GM19043 (cell line): Measurements from ENCODE around the gene THADA.
A peak's percentile ranks its signal among the peaks of the same experiment; 100 is the strongest.
"Not testable (repeated sequence)": the region's sequence is repeated elsewhere in the genome, so short reads cannot be mapped to it uniquely, and the experiment has no call there.

Source experiments
- ATAC-seq: cut with Tn5 transposase; IDR thresholded peaks from one replicate; pipeline ENCODE4 v1.9.1; 2021; ENCODE audit warnings: low read depth; ENCODE audit not compliant: unreplicated experiment

THADA gene

DNA sequence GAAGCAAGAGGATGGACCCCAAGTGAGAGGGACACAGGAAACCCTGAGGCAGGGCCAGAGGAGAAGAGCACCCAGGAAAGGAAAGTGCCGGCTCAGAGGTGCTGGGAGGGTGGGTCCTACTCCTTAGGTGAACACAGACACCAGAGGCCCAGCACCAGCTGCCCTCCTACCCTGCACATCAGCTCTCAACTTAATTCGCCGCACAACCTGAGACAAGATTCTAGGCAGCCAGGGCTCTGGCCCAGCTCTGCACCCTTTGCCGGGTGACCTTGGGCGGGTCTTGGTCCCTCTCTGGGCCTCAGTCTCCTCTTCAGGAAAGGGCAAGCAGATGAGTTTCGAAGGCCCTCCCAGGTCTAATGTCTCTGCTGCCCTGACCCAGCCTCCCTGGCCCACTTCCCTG, 397.6 kb downstream of the THADA start:
- ATAC-seq: no peak

DNA sequence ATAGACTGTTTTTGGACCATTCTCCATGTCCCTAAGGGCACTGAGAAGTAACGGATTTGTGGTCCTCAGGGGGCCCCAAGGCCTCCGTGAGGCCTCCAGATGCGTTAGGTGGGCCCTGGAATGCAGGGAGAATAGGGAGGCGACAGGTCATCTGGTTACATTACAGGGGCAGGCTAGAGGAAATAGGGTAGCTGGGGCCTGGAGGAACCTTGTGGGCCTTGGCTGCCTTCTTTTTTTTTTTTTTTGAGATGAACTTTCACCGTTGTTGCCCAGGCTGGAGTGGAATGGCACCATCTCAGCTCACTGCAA, 398.3 kb downstream of the THADA start:
- ATAC-seq: no peak

DNA sequence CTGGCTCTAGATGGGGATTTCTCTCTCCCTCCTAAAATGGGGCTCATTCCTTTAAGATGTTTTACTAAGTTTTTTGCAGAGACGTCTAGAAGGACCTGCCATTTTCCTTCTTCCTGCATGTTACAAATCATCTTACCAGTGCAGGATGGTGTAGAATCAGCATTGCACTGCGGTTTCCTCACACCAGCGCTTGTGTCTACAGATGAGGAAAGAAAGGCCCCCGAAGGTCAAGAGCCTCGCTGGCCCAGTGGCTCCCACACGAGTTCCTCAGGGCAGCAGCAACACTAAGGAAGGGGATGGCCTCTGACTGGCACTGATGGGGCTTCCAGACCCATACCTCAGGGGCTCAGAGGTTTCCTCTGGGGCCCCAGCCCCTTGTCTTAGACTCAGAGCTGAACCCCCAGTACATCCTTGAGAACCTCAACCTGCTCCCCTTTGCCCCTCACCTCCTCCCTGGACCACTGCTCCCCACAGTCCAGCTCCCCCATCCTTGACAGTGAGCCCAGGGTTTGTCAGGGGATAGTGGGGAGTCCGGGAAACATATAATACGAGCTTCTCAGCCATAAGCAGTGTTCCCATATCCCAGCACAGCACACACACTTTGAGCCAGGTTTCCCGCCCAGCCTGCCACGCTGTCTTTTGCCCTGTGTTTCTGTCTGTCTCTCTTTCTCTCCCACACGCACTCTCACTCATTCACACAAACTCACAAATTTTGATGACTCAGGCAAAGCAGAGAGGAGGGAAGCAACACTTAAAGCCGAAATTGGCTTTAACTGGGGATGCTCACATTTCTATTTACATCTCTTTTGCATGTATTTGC, 398.9 kb downstream of the THADA start:
- no peak for ATAC-seq

DNA sequence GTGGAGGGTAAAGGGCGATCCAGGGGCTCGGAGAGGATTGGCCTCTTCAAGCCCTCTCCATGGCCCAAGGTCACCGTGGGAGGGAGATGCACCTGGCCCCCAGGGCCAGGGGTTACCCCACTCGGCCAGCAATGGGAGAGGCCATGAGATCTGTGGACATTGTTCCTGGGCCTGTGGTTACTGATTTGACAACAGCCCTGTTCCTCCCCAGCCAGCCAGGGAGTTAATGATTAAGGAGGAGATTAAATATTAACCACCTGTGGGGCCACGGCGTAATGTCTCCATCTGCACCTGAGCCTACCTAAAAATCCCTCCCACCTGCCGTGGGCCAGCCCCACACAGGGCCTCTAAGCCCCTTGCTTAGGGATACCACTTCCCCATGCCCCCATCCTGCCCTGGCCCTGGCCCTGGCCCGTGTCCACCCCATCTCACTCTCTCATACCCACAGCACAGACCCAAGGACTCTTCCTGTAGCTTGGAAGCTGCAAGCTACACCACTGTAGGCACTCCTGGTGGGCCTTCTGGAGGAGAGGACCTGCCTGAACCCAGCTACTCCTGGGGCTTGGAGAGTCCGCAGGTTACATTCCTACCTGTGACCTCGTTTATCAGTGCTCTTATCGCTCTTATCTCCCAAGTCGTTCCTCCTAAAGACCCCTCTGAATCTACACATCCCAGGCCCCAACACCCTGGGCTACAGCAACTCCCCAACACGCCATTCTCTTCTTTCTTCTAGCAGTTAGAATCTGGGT, 401.5 kb downstream of the THADA start:
- peak; percentile 47 for ATAC-seq

DNA sequence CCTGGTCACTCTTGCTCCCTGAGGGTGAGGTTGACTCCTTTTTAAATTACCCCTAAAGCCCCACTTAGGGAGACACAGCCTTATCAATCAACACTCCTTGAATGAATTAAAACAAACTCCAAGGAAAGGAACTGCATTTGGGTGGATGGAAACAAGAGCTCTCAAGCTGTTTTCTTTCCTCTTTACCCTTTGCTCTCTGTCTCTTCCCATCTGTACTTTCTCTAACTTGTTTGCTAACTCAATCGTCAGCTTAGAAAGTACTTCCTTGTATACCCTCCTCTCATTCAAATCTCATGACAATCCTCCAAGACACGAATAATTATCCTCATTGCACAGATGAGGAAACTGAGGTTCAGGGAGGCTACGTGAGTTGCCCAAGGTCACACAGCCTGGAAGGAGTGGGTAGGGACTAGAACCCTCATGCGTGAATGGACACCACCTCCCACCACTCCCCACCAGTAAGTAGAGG, 402.2 kb downstream of the THADA start:
- ATAC-seq: no peak

DNA sequence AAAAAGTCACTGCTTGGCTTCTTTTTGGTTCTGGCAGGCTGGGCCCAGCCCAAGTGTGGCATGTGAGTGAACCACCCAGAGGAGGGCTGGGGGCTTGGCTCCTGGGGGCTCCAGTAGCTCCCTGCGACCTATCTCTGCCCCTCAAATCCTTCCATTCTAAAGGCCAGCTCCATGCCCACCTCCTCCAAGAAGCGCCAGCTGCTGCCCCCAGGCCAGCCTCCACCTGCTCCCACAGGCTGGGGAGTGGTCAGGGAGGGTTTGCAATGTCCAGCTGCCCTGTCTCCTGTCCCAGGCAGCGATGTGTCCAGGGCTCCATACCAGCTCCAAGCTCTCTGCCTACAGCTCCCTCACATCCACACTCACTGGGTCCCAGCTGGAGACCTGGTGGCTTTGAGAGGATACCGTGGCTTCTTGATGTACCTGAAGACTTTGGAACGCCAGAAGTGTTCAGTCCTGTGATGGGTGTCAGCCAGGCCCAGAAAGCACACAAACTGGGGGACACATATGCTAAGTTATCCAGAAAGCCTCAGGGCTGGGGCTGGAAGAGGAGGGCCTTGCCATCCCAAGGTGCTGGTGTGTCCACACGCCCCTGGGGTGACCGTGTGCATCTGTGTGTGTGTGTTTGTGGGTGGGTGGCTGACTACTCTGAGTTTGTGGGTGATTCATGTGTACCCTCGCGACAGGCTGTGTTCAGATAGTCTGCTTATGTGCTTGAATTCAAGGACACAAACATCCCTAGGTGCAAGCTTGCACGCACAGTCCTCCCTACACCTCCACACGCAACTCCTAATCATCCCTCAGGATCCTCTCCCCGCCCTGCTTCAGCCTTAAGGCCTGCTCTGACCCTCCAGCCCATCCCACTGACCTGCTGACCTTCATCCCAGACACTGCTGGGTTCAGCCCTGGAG, 402.8 kb downstream of the THADA start:
- no peak for ATAC-seq

DNA sequence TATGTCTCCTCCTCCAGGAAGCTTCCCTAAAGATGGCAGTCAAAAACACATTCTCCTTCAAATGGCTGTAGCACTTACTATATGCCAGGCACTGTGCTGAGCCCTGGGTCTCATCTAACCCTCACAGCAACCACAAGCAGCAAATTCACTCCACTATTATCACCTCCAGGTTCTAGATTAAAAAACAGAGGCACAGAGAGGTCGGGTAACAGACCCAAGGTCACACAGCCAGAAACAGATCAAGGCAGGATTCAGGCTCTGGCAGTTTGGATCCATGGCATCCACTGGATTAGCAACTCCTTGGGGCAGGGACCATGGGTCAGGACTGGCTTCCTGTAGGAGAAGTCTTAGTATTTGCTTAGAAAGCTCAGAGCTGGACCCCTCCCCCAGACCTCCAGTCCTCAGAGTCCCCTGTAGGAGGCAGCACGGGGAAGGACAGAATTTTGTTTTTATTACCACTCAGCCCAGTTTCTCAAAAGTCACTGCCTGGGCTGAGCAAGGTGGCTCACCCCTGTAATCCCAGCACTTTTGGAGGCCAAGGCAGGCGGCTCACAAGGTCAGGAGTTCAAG, 403.8 kb downstream of the THADA start:
- ATAC-seq: no peak

DNA sequence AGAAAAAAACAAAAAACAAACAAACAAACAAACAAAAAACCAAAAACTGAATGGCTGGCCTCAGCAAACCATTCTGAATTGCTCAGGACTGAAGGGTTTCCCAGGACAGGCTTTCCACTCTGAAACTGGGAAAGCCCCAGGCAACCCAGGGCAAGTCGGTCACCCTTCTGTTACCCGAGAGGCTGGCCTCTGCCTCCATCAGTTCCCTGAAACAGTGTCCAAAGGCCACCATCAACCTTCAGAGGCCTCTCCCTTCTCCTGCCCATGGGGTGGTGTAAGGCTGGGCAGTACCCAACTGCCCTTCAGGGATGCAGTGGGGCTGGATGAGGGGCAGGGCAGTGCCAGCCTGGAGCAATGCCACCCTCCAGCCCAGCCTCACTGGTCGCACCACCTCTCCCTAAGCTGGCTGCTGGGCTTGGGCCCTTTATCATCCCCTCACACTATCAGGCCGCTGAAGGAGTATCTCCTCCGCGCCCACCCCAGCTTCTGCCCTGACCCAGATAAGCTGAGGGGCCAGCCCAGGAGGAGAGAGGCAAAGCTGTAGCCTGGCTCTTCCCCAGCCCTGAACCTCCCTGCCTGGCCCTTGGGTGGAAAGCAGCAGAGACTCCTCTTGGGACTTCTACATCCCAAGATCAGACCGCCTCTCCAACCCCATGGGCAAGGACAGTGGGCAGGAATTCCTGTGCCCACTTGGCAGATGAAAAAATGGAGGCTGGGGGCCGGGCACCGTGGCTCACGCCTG, 405.4 kb downstream of the THADA start:
- ATAC-seq: no peak

DNA sequence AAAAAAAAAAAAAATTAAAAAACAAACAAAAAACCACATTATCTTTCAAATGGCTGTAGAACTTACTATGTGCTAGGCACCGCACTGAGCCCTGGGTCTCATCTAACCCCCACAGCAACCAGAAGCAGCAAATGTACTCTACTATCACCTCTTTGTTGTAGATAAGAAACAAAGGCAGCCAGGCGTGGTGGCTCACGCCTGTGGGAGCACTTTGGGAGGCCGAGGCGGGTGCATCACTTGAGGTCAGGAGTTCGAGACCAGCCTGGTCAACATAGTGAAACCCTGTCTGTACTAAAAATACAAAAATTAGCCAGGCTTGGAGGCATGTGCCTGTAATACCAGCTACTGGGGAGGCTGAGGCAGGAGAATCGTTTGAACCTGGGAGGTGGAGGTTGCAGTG, 406.0 kb downstream of the THADA start:
- not testable (repeated sequence) for ATAC-seq

DNA sequence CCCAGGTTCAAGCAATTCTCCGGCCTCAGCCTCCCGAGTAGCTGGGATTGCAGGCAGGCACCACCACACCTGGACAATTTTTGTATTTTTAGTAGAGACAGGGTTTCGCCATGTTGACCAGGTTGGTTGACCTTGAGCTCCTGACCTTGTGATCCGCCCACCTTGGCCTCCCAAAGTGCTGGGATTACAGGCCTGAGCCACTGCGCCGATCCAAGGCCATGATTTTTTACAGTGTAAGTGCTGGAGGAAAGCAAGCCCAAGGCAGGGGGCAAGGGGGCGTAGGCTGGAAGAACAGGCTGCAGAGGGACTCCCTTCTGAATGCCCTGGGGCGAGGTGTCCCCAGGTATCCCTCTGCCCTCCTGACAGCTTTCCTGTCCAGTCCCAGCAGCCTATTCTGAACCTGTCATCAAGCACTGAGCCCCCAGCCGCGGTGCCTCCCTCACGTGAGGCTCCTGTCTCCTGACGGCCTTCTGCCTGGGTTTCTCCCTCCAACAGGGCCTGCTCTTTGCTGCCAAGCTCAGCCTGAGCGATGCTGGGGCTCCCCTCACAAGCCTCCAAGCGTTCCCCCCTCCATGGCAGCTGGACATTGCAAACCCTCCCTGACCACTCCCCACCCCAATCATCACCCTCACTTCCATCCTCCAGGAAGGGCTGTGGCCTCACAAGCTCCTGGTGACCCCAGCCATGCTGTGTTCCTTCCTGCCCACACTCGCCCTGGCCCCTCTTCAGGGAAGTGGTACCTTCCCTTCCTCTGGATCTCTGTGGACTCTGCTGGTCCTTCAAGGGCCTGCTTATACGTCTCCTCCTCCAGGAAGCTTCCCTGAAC, 407.1 kb downstream of the THADA start:
- ATAC-seq: no peak

DNA sequence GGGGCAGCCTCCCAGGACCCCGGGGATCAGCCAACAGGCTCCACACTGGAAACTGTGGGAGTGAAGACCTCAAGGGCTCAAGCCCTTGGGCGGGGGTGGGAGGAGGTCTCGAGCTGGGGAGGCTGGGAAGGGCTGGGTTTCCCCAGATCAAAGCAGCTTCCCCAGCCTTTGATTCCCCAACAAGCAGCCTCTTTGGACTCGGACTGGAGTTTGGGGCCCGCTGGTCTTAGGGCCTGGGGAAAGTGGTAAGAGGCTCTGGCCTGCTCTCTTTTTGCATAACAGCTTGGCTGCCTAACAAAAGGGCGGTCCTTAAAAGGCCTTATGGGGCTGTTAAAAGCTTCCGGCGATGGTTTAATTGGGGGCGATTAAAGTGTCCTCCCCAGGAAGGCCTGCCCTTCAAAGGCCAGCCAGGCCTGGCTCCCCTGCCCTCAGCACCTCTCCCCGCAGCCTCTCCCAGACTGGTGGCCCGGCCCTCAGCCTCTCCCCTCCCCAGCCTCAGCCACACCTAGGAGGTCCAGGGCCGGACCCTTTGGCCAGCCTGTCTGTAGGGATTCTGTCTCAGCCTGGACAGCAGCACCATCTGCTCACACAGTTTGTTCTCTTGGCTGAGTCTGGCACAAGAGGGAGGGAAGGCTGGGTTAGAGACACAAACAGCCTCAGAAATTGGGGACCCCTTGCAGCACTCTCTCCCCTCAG, 409.0 kb downstream of the THADA start:
- no peak for ATAC-seq

DNA sequence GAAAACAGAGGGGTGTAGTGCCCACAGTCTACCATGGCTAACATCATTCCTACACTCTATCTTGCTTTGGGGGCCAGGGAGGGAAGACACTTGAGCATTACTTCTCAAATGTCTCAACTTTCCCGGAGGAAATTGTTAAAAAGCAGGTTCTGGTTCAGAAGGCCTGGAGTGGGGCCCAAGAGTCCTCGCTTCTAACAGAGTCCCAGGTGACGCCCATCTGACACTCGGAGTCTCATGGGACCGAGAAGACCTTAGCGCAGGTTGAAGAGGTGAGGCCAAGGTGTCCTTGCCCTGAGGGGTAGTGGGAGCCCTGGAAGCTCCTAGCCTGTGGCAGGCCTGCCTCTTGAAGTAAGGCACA, 409.5 kb downstream of the THADA start:
- no peak for ATAC-seq

DNA sequence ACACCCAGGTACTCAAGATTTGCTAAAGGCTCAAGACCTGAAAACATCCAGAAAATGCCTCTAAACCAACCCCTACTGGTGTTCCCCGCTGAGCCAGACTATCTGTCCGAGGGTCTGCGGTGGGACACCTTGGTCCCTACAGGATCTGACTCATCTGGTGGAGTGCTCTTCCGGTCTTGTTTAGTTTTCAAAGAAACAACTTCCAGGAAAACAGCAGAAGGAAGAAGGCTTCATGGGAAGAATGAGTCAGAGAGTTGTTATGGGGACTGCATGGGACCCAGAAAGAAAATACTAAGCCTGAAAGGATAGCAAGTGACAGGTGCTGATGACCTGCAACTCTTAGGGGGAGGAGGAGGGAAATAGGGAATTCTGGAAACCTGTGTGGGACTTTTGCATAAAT, 410.7 kb downstream of the THADA start:
- ATAC-seq: no peak

DNA sequence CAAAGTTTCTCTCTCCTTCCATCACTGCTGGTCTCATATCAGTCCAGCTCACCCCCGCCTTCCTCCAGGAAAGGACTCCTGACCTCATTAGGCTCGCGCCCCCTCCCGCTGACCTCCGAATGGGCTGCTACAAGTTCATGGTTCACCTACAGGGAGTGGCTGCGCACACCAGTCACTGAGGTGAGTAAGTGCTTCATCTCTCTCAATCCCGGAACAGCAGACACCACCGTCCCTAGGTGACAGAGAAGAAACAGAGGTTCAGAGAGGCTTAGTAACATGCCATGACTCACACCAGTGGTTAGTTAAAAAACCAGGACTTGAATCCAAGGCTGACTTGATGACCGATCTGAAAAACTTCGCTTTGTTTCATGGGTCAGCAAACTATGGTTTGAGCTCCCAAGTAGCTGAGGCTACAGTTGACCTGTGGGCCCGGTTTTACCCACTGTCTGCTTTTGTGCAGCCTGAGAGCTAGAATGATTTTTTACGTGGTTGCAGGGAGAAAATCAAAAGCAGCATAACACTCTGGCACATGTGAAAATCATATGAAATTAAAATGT, 411.4 kb downstream of the THADA start:
- ATAC-seq: no peak

DNA sequence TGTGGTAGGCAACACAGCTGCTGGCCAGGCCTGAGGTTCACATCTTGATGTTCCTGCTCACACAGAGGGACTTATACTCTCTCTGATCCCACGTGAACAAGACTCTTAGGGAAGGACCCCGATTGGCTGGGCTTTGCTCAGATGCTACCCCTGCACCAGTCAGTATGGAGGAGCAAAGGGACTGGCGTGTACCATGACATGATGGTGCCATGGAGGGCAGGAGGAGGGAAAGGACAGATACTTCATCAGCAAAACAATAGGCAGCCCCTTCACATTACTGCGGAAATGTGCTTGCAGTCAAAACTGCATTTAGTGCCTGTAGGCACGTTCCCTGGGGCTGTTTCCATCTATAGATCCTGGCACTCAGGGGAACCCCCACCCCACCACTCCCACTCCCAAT, 412.1 kb downstream of the THADA start:
- ATAC-seq: no peak

DNA sequence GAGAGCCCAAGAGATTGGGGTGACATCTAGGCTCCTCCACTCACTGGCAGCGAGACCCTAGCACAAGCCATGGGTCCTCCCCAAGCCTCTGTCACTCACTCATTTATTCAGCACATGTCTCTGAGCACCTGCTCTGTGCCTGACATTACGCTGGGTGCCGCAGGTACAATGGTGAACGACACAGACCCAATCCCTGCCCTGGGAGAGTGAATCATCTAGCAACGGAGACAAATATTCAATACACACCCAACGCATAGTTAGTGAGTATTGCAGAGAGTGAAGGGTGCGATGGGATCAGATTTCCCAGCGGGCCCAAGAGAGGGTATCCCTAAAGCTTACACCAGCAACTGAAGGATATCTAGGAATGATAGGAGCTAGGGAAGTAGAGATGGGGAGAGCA, 414.9 kb downstream of the THADA start:
- no peak for ATAC-seq
